WI38 (cell line): Measurements from ENCODE around the gene JSRP1.

Experiments used
- H3K4me3 ChIP-seq: 2 replicates; pipeline ENCODE4 v1.5.1; 2011; ENCODE audit warnings: low read depth, mild to moderate bottlenecking, control low read depth, low read length
- CTCF ChIP-seq: IDR thresholded peaks from 2 replicates; pipeline ENCODE4 v1.5.1; 2012; ENCODE audit warnings: low read depth, mild to moderate bottlenecking, control low read depth, low read length

The JSRP1 gene

GRCh38 chr19:2240881-2241760 lies 15.1 kb downstream of the JSRP1 start:
- TF ChIP-seq CTCF: no peak
- H3K4me3 ChIP-seq: no peak overlapping the region

DNA sequence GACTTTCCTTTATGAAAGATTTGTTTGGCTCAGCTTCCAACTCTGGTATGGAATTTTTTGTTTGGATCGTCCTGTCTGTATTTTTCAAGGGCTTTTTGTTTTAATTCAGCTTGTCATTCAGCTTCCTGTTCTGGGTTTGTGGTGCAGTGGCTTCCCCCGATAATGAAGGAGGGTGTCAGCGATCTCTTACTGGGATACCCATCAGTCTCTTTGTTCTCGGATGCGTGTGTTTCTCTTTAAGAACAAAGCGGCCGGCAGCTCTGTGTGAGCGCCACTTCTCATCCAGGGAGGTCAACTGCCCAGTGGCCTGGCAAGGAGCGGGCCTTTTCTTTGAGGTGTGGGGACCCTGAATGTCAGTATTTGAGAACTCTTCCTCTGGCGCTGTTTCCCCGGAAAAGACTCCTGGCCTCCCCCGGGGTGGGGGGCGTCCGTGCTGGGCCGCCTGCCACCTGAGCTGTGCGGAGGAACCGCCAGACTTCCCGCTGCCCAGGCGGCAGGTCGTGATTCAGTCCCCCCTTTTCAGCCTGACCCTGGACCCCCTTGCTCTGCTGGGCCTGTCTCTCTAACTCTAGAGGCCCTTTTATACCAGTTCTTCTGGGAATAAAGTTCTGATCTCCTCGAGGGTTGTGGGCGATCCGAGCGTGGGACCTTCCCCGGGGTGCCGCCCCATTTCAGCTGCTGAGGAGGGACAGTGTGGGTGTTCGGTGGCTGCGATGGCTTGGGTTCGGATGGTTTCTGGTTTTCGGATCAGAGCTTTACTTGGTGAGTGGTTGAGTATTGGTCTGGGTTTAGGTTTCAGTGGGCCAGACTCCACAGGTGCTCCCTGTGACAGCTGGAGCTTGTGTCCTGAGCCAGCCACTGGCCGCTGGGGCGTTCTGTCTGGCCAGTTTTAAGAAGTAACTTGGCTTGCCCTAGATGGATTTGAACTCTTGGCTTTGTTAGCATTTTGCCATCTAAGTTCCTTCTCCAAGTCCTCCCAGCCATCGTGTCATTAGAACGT lies 16.1 kb downstream of the JSRP1 start:
- H3K4me3 ChIP-seq: peak overlapping the region; percentile 61
- TF ChIP-seq CTCF: no peak

DNA sequence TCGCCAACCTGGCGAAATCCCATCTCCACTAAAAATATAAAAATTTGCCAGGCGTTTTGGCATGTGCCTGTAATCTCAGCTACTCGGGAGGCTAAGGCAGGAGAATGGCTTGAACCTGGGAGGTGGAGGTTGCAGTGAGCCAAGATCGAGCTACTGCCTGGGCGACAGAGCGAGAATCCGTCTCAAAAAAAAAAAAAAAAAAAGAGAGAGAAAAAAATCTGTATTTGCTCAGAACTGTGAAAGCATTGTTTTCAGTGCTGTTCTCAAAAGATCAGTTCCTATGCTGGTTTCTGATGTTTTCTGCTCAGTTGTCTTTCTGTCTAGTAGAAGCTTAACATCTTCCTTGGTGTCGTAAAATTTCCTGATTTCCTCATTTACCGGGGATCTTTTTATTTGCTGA lies 17.0 kb downstream of the JSRP1 start:
- peak overlapping the region; percentile 61 for H3K4me3 ChIP-seq

GRCh38 chr19:2237869-2238153 lies 18.4 kb downstream of the JSRP1 start:
- no peak for TF ChIP-seq CTCF
- peak overlapping the region; percentile 86 for H3K4me3 ChIP-seq

More for the DNA sequence above, 17.0 kb downstream of the JSRP1 start:
- TF ChIP-seq CTCF: no peak

DNA sequence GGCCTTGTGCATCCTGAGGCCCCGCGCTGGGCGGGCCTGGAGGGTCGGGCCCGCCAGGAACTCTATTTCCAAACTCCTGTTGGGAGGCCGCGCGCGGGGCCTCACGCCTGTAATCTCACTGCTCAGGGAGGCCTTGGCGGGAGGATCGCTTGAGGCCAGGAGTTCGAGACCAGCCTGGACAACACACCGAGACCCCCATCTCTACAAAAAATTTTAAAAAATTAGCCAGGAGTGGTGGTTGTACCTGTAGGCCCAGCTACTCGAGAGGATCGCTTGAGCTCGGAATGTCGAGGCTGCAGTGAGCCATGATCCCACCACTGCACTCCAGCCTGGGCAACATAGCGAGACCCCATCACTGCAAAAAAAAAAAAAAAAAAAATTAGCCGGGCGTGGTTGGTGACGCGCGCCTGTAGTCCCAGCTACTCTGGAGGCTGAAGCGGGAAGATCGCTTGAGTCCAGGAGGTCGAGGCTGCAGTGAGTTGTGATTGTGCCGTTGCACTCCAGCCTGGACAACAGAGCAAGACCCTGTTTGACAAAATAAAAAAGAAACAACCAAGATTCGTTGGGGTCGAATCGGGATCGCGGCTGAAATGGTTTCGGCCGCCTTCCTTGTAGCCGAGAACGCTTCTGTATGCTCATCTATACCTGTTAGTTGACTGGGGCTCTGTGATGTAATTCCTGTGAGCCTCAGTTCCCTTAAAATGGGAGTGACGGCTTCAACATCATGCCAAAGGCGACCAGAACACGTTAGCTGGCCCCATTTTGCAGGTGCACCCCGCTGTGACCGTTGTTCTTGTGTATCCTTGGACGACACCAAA lies 19.0 kb downstream of the JSRP1 start:
- peak overlapping the region; percentile 86 for H3K4me3 ChIP-seq
- TF ChIP-seq CTCF: no peak

DNA sequence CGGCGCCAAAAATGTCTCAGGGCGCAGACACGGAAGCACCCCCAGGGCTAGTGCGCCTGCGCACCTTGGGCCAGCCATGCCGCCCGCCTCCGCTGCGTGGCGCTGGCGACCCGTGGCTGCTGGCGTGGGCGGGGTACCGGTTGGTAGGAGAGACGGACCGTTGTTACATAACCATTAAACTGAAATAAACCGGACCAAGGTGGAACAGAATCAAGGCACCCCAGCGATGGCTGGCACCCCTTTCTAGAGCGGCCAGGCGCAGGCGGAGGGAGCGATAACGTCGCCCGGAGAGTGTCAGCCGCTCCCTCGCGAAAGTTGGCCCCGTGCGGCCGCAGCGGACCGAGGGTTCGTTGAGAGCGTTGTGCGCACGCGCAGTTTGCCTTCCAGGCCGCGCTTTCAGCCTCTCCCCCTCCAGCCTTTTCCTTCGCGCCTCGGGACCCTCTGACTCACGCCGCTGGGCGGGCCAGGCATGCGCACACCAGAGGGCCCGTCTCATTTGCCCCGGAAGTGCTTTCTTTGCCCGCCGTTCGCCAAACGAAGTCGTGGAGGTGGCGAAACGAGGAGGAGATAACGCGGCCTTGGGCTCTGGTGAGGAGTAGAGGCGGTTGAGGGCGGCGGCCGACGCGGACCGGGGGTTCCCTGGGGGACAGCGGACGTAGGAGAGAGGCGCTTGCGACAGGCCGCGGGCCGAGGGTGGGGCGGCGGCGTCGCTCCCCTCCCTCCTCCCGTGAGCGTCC lies 19.7 kb downstream of the JSRP1 start, which contains the start of the genes PLEKHJ1 and SF3A2:
PLEKHJ1 (minus strand) TSS at position 16 of the 737 bp plus-strand sequence. CDS start 81 bp downstream, outside the sequence.
SF3A2 (plus strand) TSS at position 511 of the 737 bp plus-strand sequence. CDS start 6,595 bp downstream, outside the sequence.
- peak within 1 kb of the TSS; percentile 86 for H3K4me3 ChIP-seq
- peak; percentile 96 for TF ChIP-seq CTCF
